HUDEP-2 (cell line): ENCODE measurements around the gene MRPS34.
"Not testable (repeated sequence)": the region's sequence is repeated elsewhere in the genome, so short reads cannot be mapped to it uniquely, and the experiment has no call there.

Source experiments
- DNase-seq, 76 experiments: peaks; one replicate each; lab custom pipeline; 2025; ENCODE audit not compliant: unreplicated experiment in 76 of 76; lab: John Stamatoyannopoulos, UW

Gene MRPS34

GRCh38 chr16:1772908-1773702, at the start of gene MRPS34:
Gene MRPS34, minus strand, starts transcription at chr16:1773134. Its CDS starts 15 bp downstream, at chr16:1773119.
- peak in 68 of 76 experiments; percentile 14 to 84 (median 67) for DNase-seq

- DNase-seq, result no peak
Observed at GRCh38 chr16:1821861-1822611, 49.1 kb upstream of the MRPS34 start.

- DNase-seq, result no peak
Observed at GRCh38 chr16:1820946-1821290, 48.0 kb upstream of the MRPS34 start.

GRCh38 chr16:1820096-1820945, 47.4 kb upstream of the MRPS34 start:
- DNase-seq, result peak in 75 of 76 experiments; percentile 76 to 97 (median 92)

GRCh38 chr16:1819611-1820010, 46.7 kb upstream of the MRPS34 start:
- no peak for DNase-seq

- no peak for DNase-seq
Observed at GRCh38 chr16:1818873-1819525, 46.1 kb upstream of the MRPS34 start.

GRCh38 chr16:1818204-1818872, 45.4 kb upstream of the MRPS34 start:
- no peak for DNase-seq

GRCh38 chr16:1817716-1818115, 44.8 kb upstream of the MRPS34 start:
- DNase-seq, result no peak

GRCh38 chr16:1817276-1817589, 44.3 kb upstream of the MRPS34 start:
- no peak for DNase-seq

GRCh38 chr16:1816396-1817275, 43.7 kb upstream of the MRPS34 start:
- no peak for DNase-seq

- DNase-seq, result no peak
Observed at GRCh38 chr16:1815461-1815860, 42.5 kb upstream of the MRPS34 start.

GRCh38 chr16:1812732-1813163, 39.8 kb upstream of the MRPS34 start:
- peak in 67 of 76 experiments; percentile 10 to 87 (median 69) for DNase-seq

- DNase-seq, result no peak
Observed at GRCh38 chr16:1810536-1810935, 37.6 kb upstream of the MRPS34 start.

GRCh38 chr16:1810106-1810505, 37.2 kb upstream of the MRPS34 start:
- DNase-seq, result no peak

GRCh38 chr16:1809281-1809801, 36.4 kb upstream of the MRPS34 start:
- DNase-seq, result no peak

- no peak for DNase-seq
Observed at GRCh38 chr16:1808691-1809090, 35.8 kb upstream of the MRPS34 start.

- no peak for DNase-seq
Observed at GRCh38 chr16:1807626-1808025, 34.7 kb upstream of the MRPS34 start.

GRCh38 chr16:1800701-1801100, 27.8 kb upstream of the MRPS34 start:
- DNase-seq, result no peak

- not testable (repeated sequence) for DNase-seq
Observed at GRCh38 chr16:1799263-1799662, 26.3 kb upstream of the MRPS34 start.
